ENCODE measurements around the gene ST3GAL3.

DNA sequence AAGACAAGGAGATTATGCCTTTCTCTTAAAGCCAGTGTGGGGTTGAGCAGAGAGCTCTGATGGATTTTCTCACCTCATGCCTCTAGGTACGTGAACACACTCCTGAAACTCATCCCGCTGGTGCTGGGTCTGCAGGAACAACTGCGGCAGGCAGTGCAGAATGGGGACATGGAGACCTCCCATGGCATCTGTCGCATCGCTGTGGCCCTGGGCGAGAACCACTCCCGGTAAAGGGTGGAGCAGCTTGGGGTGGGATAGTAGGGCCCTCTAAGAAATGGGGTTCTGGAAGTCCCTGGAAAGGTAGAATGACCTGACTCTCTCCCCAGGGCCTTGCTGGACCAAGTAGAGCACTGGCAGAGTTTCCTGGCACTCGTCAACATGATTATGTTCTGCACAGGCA lies 248.9 kb downstream of the ST3GAL3 start:
- TF ChIP-seq, protein P1, sequence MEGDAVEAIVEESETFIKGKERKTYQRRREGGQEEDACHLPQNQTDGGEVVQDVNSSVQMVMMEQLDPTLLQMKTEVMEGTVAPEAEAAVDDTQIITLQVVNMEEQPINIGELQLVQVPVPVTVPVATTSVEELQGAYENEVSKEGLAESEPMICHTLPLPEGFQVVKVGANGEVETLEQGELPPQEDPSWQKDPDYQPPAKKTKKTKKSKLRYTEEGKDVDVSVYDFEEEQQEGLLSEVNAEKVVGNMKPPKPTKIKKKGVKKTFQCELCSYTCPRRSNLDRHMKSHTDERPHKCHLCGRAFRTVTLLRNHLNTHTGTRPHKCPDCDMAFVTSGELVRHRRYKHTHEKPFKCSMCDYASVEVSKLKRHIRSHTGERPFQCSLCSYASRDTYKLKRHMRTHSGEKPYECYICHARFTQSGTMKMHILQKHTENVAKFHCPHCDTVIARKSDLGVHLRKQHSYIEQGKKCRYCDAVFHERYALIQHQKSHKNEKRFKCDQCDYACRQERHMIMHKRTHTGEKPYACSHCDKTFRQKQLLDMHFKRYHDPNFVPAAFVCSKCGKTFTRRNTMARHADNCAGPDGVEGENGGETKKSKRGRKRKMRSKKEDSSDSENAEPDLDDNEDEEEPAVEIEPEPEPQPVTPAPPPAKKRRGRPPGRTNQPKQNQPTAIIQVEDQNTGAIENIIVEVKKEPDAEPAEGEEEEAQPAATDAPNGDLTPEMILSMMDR (IDR thresholded peaks at IDR 0.05) = no peak
- TF ChIP-seq POLR2A (IDR thresholded peaks at IDR 0.05) = no peak

Data from Peyer's patch (tissue), 4 donors.